Endothelial cell of umbilical vein (primary cell): ENCODE measurements around the gene CASP7.

ENCODE experiments used
- EZH2 ChIP-seq: IDR thresholded peaks from 2 replicates; pipeline ENCODE4 v1.6.1; 2012; ENCODE audit warnings: borderline replicate concordance, low read depth, mild to moderate bottlenecking, moderate library complexity, low read length, inconsistent platforms; ENCODE audit not compliant: severe bottlenecking
- POLR2A ChIP-seq: IDR thresholded peaks from 2 replicates; pipeline ENCODE4 v1.6.1; 2012; ENCODE audit warnings: low read depth, mild to moderate bottlenecking, control low read depth, low read length
- POLR2AphosphoS5 ChIP-seq: IDR thresholded peaks from 2 replicates; pipeline ENCODE4 v1.6.1; 2012; ENCODE audit warnings: low read depth, mild to moderate bottlenecking, control low read depth, low read length, moderate library complexity; ENCODE audit not compliant: insufficient read depth
- TF ChIP-seq, protein P1 (sequence below), 2 donors: IDR thresholded peaks; 1 replicate in 1 of 2; 2 replicates in 1 of 2; pipeline ENCODE4 v1.5.1; 2011; ENCODE audit warnings: low read length in 2 of 2, mild to moderate bottlenecking in 2 of 2, moderate library complexity in 2 of 2, control low read depth in 1 of 2, inconsistent platforms in 1 of 2, low read depth in 1 of 2; ENCODE audit not compliant: insufficient read depth in 1 of 2; ENCODE audit errors: extremely low read depth in 1 of 2

DNA sequence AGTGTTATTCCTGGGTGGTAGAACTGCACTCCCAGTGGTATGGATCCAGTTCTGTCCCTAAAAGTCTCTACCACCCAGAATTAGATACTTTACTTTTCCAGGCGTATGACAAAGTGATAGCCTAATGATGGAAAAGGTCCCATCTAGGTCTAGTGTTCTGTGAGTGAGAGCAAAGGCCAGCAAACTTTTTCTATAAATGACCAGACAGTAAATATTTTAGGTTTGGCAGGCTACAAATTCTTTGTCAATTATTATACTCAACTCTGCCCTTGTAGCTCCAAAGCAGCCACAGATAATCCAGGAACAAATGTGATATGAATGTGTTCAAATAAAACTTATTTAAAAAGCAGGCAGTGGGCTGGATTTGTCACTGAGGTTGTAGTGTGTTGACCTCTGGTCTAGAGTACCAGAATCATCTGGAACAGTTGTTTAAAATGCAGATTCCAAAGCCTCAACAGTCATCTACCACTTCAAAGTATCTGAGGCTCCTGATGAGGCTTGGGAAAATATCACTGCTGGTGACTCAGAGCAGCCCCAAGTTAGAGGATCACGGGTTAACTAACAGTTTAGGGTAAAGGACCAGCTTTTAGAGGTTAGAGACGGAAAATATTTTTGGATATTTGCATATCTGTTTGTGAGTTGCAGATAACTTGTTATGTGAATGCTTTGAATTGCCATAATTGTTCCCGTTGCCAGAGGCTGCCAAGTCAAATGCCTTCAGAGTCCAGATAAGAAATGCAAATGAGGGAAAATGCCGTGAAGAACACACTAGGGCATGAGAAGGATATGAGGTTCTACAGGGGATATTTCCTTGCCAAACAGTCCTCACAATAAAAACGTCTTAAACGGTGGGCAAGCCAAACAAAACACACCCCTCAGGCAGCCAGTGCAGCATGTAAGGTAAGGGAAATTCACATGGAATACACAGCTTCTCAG, 35.3 kb upstream of the CASP7 start:
- TF ChIP-seq POLR2A (no peak), POLR2AphosphoS5 (no peak), EZH2 (no peak)
- TF ChIP-seq, protein P1, sequence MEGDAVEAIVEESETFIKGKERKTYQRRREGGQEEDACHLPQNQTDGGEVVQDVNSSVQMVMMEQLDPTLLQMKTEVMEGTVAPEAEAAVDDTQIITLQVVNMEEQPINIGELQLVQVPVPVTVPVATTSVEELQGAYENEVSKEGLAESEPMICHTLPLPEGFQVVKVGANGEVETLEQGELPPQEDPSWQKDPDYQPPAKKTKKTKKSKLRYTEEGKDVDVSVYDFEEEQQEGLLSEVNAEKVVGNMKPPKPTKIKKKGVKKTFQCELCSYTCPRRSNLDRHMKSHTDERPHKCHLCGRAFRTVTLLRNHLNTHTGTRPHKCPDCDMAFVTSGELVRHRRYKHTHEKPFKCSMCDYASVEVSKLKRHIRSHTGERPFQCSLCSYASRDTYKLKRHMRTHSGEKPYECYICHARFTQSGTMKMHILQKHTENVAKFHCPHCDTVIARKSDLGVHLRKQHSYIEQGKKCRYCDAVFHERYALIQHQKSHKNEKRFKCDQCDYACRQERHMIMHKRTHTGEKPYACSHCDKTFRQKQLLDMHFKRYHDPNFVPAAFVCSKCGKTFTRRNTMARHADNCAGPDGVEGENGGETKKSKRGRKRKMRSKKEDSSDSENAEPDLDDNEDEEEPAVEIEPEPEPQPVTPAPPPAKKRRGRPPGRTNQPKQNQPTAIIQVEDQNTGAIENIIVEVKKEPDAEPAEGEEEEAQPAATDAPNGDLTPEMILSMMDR (IDR thresholded peaks at IDR 0.05; ENCODE audit: extremely low read depth in 1 of 2, insufficient read depth in 1 of 2, low read depth in 1 of 2, low read length in 2 of 2): no peak
